Measurements from ENCODE around the gene MRPL2.

The MRPL2 gene

GRCh38 chr6:43026365-43026764 lies 32.9 kb downstream of the MRPL2 start:
- TF ChIP-seq ZFX (IDR thresholded peaks at IDR 0.05; ENCODE audit: borderline replicate concordance) (no peak), CTCF (IDR thresholded peaks at IDR 0.05) (no peak)
- H3K27ac ChIP-seq: no peak overlapping the region

- H3K27ac ChIP-seq: no peak overlapping the region
- TF ChIP-seq CTCF (IDR thresholded peaks at IDR 0.05): no peak
- no peak for TF ChIP-seq ZFX (IDR thresholded peaks at IDR 0.05; ENCODE audit: borderline replicate concordance)
Observed at GRCh38 chr6:43024436-43024835, 34.8 kb downstream of the MRPL2 start.

GRCh38 chr6:43021270-43022047 lies 37.8 kb downstream of the MRPL2 start, which contains the start of gene RRP36:
Gene RRP36 (plus strand): TSS chr6:43021623. CDS start chr6:43021655, 32 bp downstream.
- H3K27ac ChIP-seq: peak within 1 kb of the TSS; percentile 84
- no peak for TF ChIP-seq CTCF (IDR thresholded peaks at IDR 0.05)
- no peak for TF ChIP-seq ZFX (IDR thresholded peaks at IDR 0.05; ENCODE audit: borderline replicate concordance)

GRCh38 chr6:43020847-43021246 lies 38.4 kb downstream of the MRPL2 start:
- no peak for TF ChIP-seq ZFX (IDR thresholded peaks at IDR 0.05; ENCODE audit: borderline replicate concordance)
- TF ChIP-seq CTCF (IDR thresholded peaks at IDR 0.05): no peak
- peak overlapping the region; percentile 84 for H3K27ac ChIP-seq

- peak overlapping the region; percentile 84 for H3K27ac ChIP-seq
- no peak for TF ChIP-seq CTCF (IDR thresholded peaks at IDR 0.05)
- TF ChIP-seq ZFX (IDR thresholded peaks at IDR 0.05; ENCODE audit: borderline replicate concordance): no peak
Observed at GRCh38 chr6:43020052-43020705, 39.1 kb downstream of the MRPL2 start.

- no peak overlapping the region for H3K27ac ChIP-seq
- no peak for TF ChIP-seq ZFX (IDR thresholded peaks at IDR 0.05; ENCODE audit: borderline replicate concordance)
- no peak for TF ChIP-seq CTCF (IDR thresholded peaks at IDR 0.05)
Observed at GRCh38 chr6:43019152-43019551, 40.1 kb downstream of the MRPL2 start.

- H3K27ac ChIP-seq: no peak overlapping the region
- TF ChIP-seq ZFX (IDR thresholded peaks at IDR 0.05; ENCODE audit: borderline replicate concordance) (no peak), CTCF (IDR thresholded peaks at IDR 0.05) (no peak)
Observed at GRCh38 chr6:43016943-43017334, 42.3 kb downstream of the MRPL2 start.

All from 22Rv1 (cell line).